SK-N-MC (cell line): ENCODE measurements around the gene ITIH4.

ENCODE experiments used
- EZH2 ChIP-seq: fragments of 200-600 bp; sonication (generic); IDR thresholded peaks from one replicate; pipeline ENCODE4 v1.6.1; 2017; ENCODE audit warnings: antibody characterized with exemption
- FOXP2 ChIP-seq: optimal IDR thresholded peaks from 2 replicates; pipeline ENCODE3; 2011; ENCODE audit warnings: mild to moderate bottlenecking, moderate library complexity; ENCODE audit not compliant: insufficient read depth; ENCODE audit errors: extremely low read length, control extremely low read depth
- POLR2AphosphoS5 ChIP-seq: IDR thresholded peaks from 2 replicates; pipeline ENCODE4 v1.6.1; 2012; ENCODE audit warnings: mild to moderate bottlenecking, low read depth, low read length, borderline replicate concordance

DNA sequence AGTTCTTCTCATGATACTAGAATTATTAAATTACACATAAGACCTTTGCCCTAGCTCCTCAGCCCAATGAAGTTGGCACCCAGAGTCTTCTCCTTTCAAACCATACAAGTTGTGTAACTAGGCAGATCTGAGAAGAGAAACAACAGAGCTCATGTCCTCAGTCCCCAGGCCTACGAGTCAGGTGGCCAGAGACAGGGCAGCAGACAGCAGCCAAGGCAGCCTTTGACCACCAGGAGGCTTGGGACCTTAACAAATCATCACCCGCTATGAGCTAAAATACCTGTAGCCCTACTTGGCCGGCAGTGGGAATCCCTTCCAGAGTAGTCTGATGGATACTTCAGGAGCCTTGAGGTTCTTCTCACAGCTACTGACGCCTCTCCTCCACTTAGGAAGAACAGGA is 48.6 kb upstream of the ITIH4 start:
- TF ChIP-seq POLR2AphosphoS5 (no peak), EZH2 (no peak), FOXP2 (no peak)
